ENCODE data around the gene TTC21B.

Gene TTC21B

DNA sequence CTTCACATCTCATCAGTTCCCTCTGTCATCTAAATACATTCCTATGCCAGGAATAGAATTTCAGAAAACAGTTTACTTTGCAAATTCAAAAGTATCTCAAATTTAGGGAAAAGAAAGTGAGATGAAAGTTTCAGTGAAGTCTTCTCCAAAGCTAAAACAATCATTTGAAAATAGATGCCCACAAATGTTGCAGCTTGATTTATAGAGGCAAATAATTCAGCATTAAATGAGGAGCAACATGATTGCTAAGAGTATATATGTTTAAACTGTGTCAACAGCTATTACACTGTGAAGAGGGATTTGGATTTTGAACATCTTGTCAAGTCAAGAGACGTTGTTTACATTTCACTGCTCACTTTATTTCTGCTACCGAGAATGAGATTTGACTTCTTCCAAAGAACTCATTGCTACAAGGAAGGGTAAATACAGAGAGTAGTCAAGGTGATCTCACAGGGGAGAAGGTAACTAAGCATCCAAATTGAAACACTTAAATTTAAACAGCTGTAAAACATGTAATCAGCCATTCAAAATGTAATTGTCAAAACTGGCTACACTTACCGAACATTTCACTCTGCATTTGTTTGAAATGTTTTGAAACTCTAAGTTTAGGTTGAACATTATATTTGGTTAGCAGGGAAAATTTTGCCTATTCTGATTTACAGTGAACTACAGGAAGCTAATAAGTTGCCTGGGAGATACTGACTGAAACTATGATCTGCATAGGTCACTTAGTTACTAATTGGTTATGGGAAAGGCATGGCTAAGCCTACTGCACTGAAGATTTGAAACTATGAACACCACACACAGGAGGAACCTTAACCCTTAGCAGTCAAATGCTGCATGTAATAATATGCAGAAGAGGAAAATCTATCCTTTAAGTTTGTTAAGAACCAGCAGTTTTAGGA is 126.3 kb downstream of the TTC21B start:
- CTCF ChIA-PET: no interaction called here
- POLR2A ChIA-PET: no interaction called here
- no peak for DNase-seq (ENCODE audit: extremely low spot score)
- no peak for TF ChIP-seq CTBP1 (IDR thresholded peaks at IDR 0.05; ENCODE audit: borderline replicate concordance)
- TF ChIP-seq NFRKB (IDR thresholded peaks at IDR 0.05): no peak
- no peak for TF ChIP-seq SP1 (IDR thresholded peaks at IDR 0.05)
- no peak for TF ChIP-seq ARNT (IDR thresholded peaks at IDR 0.05)
- no peak for TF ChIP-seq TARDBP (IDR thresholded peaks at IDR 0.05)
- TF ChIP-seq ZNF384 (IDR thresholded peaks at IDR 0.05): no peak
- TF ChIP-seq BHLHE40 (IDR thresholded peaks at IDR 0.05; ENCODE audit: borderline replicate concordance): no peak
- TF ChIP-seq LEF1 (IDR thresholded peaks at IDR 0.05; ENCODE audit: borderline replicate concordance): no peak
- TF ChIP-seq, protein P1, sequence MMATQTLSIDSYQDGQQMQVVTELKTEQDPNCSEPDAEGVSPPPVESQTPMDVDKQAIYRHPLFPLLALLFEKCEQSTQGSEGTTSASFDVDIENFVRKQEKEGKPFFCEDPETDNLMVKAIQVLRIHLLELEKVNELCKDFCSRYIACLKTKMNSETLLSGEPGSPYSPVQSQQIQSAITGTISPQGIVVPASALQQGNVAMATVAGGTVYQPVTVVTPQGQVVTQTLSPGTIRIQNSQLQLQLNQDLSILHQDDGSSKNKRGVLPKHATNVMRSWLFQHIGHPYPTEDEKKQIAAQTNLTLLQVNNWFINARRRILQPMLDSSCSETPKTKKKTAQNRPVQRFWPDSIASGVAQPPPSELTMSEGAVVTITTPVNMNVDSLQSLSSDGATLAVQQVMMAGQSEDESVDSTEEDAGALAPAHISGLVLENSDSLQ (IDR thresholded peaks at IDR 0.05): no peak
- no peak for TF ChIP-seq L3MBTL2 (conservative IDR thresholded peaks at IDR 0.05)
- TF ChIP-seq FOXA1 (IDR thresholded peaks at IDR 0.05): no peak
- TF ChIP-seq FOXK2 (IDR thresholded peaks at IDR 0.05): no peak
- no peak for TF ChIP-seq ELF4 (IDR thresholded peaks at IDR 0.05)
- no peak for TF ChIP-seq SUZ12 (IDR thresholded peaks at IDR 0.05)
- TF ChIP-seq FOXM1 (IDR thresholded peaks at IDR 0.05; ENCODE audit: borderline replicate concordance): no peak
- no peak for TF ChIP-seq HDGF (IDR thresholded peaks at IDR 0.05; ENCODE audit: borderline replicate concordance)

DNA sequence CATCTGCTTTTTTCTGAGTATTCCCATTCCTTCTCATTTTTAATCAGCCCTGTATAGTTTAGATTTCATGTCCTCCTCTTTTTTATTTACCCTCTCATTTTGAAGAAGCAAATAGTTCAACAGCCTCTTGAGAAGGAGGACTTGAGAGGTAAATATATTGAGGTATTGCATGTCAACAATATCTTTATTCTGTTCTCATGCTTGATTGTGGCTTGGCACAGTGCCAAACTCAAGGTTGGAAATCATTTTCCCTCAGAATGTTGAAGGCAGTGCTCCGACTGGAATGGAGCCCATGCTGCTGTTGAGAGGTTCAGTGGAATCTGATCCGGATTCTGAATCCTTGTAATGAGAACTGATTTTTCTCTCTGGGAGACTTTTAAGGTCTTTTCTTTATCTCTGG is 128.5 kb downstream of the TTC21B start:
- DNase-seq (ENCODE audit: extremely low spot score): peak; percentile 14
- TF ChIP-seq FOXK2 (IDR thresholded peaks at IDR 0.05) (no peak), NFRKB (IDR thresholded peaks at IDR 0.05) (no peak), SUZ12 (IDR thresholded peaks at IDR 0.05) (no peak), TARDBP (IDR thresholded peaks at IDR 0.05) (no peak), ARNT (IDR thresholded peaks at IDR 0.05) (no peak), FOXA1 (IDR thresholded peaks at IDR 0.05) (no peak), ZNF384 (IDR thresholded peaks at IDR 0.05) (no peak), ELF4 (IDR thresholded peaks at IDR 0.05) (no peak), BHLHE40 (IDR thresholded peaks at IDR 0.05; ENCODE audit: borderline replicate concordance) (no peak), FOXM1 (IDR thresholded peaks at IDR 0.05; ENCODE audit: borderline replicate concordance) (no peak), CTBP1 (IDR thresholded peaks at IDR 0.05; ENCODE audit: borderline replicate concordance) (no peak), LEF1 (IDR thresholded peaks at IDR 0.05; ENCODE audit: borderline replicate concordance) (no peak), L3MBTL2 (conservative IDR thresholded peaks at IDR 0.05) (no peak), SP1 (IDR thresholded peaks at IDR 0.05) (no peak), HDGF (IDR thresholded peaks at IDR 0.05; ENCODE audit: borderline replicate concordance) (no peak)
- TF ChIP-seq, protein P1 (IDR thresholded peaks at IDR 0.05): no peak
- CTCF ChIA-PET: no interaction called here

More for the DNA sequence above, 128.5 kb downstream of the TTC21B start:
- POLR2A ChIA-PET: no interaction called here
